Measurements from ENCODE around the gene DCTPP1. TPM values are rescaled to one million over a fixed set of nuclear protein-coding genes. Genes with fewer than 3 reads are reported as not detected.
A peak's percentile ranks its signal among the peaks of the same experiment; 100 is the strongest.

DCTPP1 gene
- total and polyA plus RNA-seq, 2 of the 13 experiments (the other 11 are each of a cell fraction or from before 2014, with no cell fraction given): 54.8 to 74.4 TPM

GRCh38 chr16:30447512-30448226 lies 17.8 kb upstream of the DCTPP1 start (continued):
- TF ChIP-seq MLXIP (CRISPR knock-in tag; IDR thresholded peaks at IDR 0.05; ENCODE audit: borderline replicate concordance): no peak
- TF ChIP-seq ZNF75D (CRISPR knock-in tag; IDR thresholded peaks at IDR 0.05; ENCODE audit: borderline replicate concordance): no peak
- no peak for TF ChIP-seq NFIB (CRISPR knock-in tag; IDR thresholded peaks at IDR 0.05; ENCODE audit: borderline replicate concordance)
- TF ChIP-seq ZFP62 (CRISPR knock-in tag; IDR thresholded peaks at IDR 0.05): no peak
- peak; percentile 25 for TF ChIP-seq NFYB (CRISPR knock-in tag; IDR thresholded peaks at IDR 0.05)
- TF ChIP-seq TOPORS (CRISPR knock-in tag; IDR thresholded peaks at IDR 0.05): no peak
- no peak for TF ChIP-seq REL (CRISPR knock-in tag; conservative IDR thresholded peaks at IDR 0.05)
- TF ChIP-seq GATAD1 (CRISPR knock-in tag; IDR thresholded peaks at IDR 0.05): peak; percentile 58; the same call in 1 of the 2 replicates
- peak; percentile 46; the same call in 1 of the 2 replicates for TF ChIP-seq ZNF30 (CRISPR knock-in tag; IDR thresholded peaks at IDR 0.05)
- peak; percentile 43; the same call in 1 of the 2 replicates for TF ChIP-seq HMGXB3 (CRISPR knock-in tag; IDR thresholded peaks at IDR 0.05; ENCODE audit: borderline replicate concordance)
- TF ChIP-seq POLR2AphosphoS2 (IDR thresholded peaks at IDR 0.05; ENCODE audit: low read depth, low read length): no peak
- TF ChIP-seq TBP (CRISPR knock-in tag; IDR thresholded peaks at IDR 0.05): no peak
- no peak for TF ChIP-seq KLF12 (CRISPR knock-in tag; IDR thresholded peaks at IDR 0.05; ENCODE audit: borderline replicate concordance)
- peak; percentile 45 to 81; a peak in 3 of 4 replicates for TF ChIP-seq EP300 (IDR thresholded peaks at IDR 0.05; ENCODE audit: low read depth in 2 of 2, low read length in 2 of 2)
- TF ChIP-seq EP300 (CRISPR knock-in tag; IDR thresholded peaks at IDR 0.05; ENCODE audit: borderline replicate concordance): peak; percentile 67; the same call in 1 of the 2 replicates
- TF ChIP-seq KDM2A (CRISPR knock-in tag; IDR thresholded peaks at IDR 0.05; ENCODE audit: borderline replicate concordance, low read depth): 0 out of 2 replicates have a peak, but pooled peaks have one; percentile 29
- TF ChIP-seq JUND (CRISPR knock-in tag; IDR thresholded peaks at IDR 0.05): no peak
- TF ChIP-seq ZNF703 (CRISPR knock-in tag; IDR thresholded peaks at IDR 0.05; ENCODE audit: borderline replicate concordance): no peak
- TF ChIP-seq MIER3 (CRISPR knock-in tag; IDR thresholded peaks at IDR 0.05; ENCODE audit: borderline replicate concordance): peak; percentile 74; the same call in 1 of the 2 replicates
- no peak for TF ChIP-seq ZNF234 (CRISPR knock-in tag; conservative IDR thresholded peaks at IDR 0.05)
- TF ChIP-seq TCF12 (IDR thresholded peaks at IDR 0.05): no peak
- peak; percentile 39; the same call in 1 of the 2 replicates for TF ChIP-seq TCF12 (CRISPR knock-in tag; IDR thresholded peaks at IDR 0.05)
- TF ChIP-seq ZKSCAN8 (CRISPR knock-in tag; IDR thresholded peaks at IDR 0.05; ENCODE audit: borderline replicate concordance): peak; percentile 74
- TF ChIP-seq ZNF747 (CRISPR knock-in tag; IDR thresholded peaks at IDR 0.05; ENCODE audit: borderline replicate concordance): peak; percentile 70; the same call in 1 of the 2 replicates

Data from HepG2 (cell line).